ENCODE data around the gene SIRPA.

SIRPA gene

DNA sequence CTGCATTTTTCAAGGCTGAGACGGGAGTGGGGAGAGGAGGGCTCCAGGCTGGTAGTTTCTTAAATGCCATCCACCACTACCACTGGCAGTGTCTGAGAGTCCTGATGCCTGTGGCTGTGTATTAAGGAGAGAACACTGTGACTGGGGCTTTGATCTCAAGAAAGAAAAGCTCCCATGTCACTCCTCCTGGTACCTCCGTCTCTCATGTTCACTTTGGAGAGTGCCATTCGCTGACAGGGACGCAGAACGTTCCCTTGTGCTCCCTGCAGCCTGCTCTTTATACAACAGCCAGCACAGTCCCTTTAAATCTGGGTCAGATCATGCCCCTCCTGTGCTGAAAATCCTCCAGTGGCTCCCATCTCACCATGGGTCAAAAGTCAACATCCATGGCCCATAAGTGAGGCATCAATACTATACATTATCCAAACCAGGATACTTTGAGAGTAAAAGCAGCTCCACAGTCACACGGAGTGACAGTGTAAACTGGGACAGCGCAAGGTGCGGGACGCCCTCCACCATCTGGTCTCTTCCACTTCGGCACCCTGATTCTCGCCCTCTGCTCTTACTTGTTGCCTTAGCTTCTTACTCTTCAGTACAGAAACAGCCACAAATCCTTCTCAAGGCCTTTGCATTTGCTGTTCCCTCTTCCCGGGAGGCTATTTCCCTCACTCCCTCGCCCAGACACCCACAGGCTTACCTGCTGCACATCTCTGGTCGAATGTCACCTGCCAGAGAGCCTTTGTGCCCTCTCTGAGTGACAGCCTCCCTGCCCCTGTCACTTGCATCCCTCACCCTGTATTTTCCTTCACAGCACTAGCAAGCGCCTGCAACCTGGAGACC is 78.6 kb downstream of the SIRPA start:
- in situ Hi-C loops (cut with HindIII; ENCODE audit: low sequenced_read_pairs) = loop anchor here (10.0 kb wide), 2 partner anchors 121 to 129 kb away; no protein-coding TSS in a partner anchor

DNA sequence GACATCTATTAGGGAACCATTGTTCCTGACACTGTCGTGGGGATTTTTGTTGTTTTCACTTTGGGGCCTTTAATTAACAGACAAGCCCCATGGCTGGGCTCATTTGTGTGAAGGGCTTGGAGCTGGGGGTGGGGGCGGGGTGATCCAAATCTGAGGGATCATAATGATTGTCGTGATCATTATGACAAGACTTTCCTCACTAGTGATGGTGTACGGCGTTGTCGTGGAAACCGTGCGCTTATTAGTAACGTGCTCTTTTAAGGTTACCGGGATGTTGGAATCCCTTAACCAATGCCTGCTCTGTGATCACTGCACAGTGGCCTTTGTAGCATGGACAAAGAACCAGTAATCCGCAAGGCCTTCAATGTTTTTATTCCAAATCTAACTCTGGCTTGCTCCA is 80.1 kb downstream of the SIRPA start:
- in situ Hi-C loops (cut with HindIII; ENCODE audit: low sequenced_read_pairs) = loop anchor here (10.0 kb wide), 2 partner anchors 120 to 130 kb away; no protein-coding TSS in a partner anchor

DNA sequence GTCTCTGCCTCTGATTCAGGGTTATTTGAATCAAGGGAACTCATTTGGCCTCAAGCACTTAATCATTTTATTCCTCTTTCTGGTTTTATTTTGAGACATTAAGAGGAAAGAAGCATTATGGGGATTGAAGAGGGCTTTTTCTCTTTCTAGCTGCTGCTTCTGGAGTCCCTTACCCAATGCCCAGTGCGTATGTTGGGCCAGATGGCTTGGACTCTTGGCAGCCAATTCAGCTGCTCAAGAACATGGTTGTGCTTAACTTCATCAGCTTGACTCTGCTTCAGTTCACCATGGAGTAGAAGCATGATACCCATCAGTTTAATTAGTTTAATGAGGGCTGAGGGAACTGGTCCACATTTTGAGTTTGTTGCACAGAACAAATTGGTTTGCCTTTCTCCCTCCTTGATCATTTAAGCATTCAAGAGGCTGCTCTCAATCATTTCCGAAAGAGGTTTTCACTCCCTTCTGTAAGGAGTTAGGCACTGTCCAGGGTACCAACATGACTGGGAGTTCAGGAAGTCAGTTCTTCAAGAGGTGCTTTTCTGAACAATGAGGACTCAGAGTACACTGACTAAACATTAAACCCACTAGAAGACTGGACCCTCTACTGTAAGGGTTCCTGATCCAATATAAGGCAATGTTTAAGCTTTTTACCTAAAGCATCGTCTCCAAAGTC is 84.0 kb downstream of the SIRPA start:
- in situ Hi-C loops (cut with HindIII; ENCODE audit: low sequenced_read_pairs) = loop anchor here (10.0 kb wide), 2 partner anchors 116 to 134 kb away; no protein-coding TSS in a partner anchor

DNA sequence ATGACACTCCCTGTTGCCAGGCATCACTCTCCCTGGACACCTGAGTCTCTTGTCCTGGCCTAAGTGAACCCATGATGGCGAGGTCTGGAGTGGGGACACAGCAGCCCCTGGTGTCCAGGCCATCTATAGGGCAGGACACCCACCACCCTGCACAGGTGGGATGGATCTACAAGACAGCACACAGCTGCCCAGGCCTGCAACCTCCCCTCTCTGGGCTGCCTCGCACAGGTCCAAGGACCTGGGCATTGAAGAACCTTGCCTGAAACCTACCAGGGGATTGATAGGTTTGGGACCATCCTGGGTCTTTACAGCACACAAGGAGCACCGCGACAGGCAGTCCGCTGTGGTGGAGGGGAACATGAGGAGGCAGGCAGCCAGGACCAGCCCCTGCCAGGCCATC is 87.5 kb downstream of the SIRPA start:
- in situ Hi-C loops (cut with HindIII; ENCODE audit: low sequenced_read_pairs) = no loop called here

GRCh38 chr20:1983301-1983700 is 88.1 kb downstream of the SIRPA start:
- in situ Hi-C loops (cut with HindIII; ENCODE audit: low sequenced_read_pairs) = no loop called here

- in situ Hi-C loops (cut with HindIII; ENCODE audit: low sequenced_read_pairs) = no loop called here
These were observed 92.6 kb downstream of the SIRPA start for GRCh38 chr20:1987826-1988225.

Measured in DLD1 (cell line).